ENCODE data around the gene FYB1.
"Not testable (repeated sequence)": the region's sequence is repeated elsewhere in the genome, so short reads cannot be mapped to it uniquely, and the experiment has no call there.

Gene FYB1

GRCh38 chr5:39228596-39228995, 9.2 kb upstream of the FYB1 start:
- no peak for DNase-seq (ENCODE audit: low spot score)

GRCh38 chr5:39226558-39226957, 7.2 kb upstream of the FYB1 start:
- no peak for DNase-seq (ENCODE audit: low spot score)

GRCh38 chr5:39226100-39226451, 6.7 kb upstream of the FYB1 start:
- no peak for DNase-seq (ENCODE audit: low spot score)

- no peak for DNase-seq (ENCODE audit: low spot score)
Measured at GRCh38 chr5:39225405-39226099, 6.2 kb upstream of the FYB1 start.

- DNase-seq (ENCODE audit: low spot score), result no peak
Measured at GRCh38 chr5:39224196-39224761, 4.9 kb upstream of the FYB1 start.

- DNase-seq (ENCODE audit: low spot score), result no peak
Measured at GRCh38 chr5:39223565-39224156, 4.3 kb upstream of the FYB1 start.

GRCh38 chr5:39221671-39222070, 2.3 kb upstream of the FYB1 start:
- not testable (repeated sequence) for DNase-seq (ENCODE audit: low spot score)

- DNase-seq (ENCODE audit: low spot score), result no peak
Measured at GRCh38 chr5:39220280-39221030, 1.1 kb upstream of the FYB1 start.

GRCh38 chr5:39218482-39219402, 621 bp downstream of the FYB1 start:
- DNase-seq (ENCODE audit: low spot score), result no peak

- DNase-seq (ENCODE audit: low spot score), result peak; percentile 88
Measured at GRCh38 chr5:39217365-39218281, 1.7 kb downstream of the FYB1 start.

GRCh38 chr5:39216631-39217030, 2.7 kb downstream of the FYB1 start:
- DNase-seq (ENCODE audit: low spot score), result no peak

- DNase-seq (ENCODE audit: low spot score), result no peak
Measured at GRCh38 chr5:39215857-39216256, 3.5 kb downstream of the FYB1 start.

GRCh38 chr5:39214912-39215709, 4.3 kb downstream of the FYB1 start:
- no peak for DNase-seq (ENCODE audit: low spot score)

- DNase-seq (ENCODE audit: low spot score), result no peak
Measured at GRCh38 chr5:39213447-39214207, 5.7 kb downstream of the FYB1 start.

- no peak for DNase-seq (ENCODE audit: low spot score)
Measured at GRCh38 chr5:39211773-39212172, 7.6 kb downstream of the FYB1 start.

- no peak for DNase-seq (ENCODE audit: low spot score)
Measured at GRCh38 chr5:39209924-39210323, 9.4 kb downstream of the FYB1 start.

GRCh38 chr5:39208471-39208870, 10.9 kb downstream of the FYB1 start:
- no peak for DNase-seq (ENCODE audit: low spot score)

GRCh38 chr5:39207345-39208045, 11.9 kb downstream of the FYB1 start:
- DNase-seq (ENCODE audit: low spot score), result no peak
